ENCODE data around the gene CD70. TPM values are rescaled to one million over a fixed set of nuclear protein-coding genes. Genes with fewer than 3 reads are reported as not detected.

The CD70 gene
- total RNA-seq, 1 experiment from 2014 or later = 45.4 TPM

- no peak for DNase-seq (ENCODE audit: low read depth, low spot score)
- Histone ChIP-seq H3K9me3 (ENCODE audit: control insufficient read depth, insufficient read depth, low read depth, low read length) (no peaks in the 10 kb centered on the region), H3K4me3 (ENCODE audit: low read depth in 2 of 2, low read length in 2 of 2) (no peak overlapping the region), H3K27me3 (ENCODE audit: control insufficient read depth, insufficient read depth, low read length) (no peaks in the 10 kb centered on the region), H3K36me3 (ENCODE audit: control insufficient read depth, insufficient read depth, low read length) (no peaks in the 10 kb centered on the region), H3K27ac (ENCODE audit: low read length) (no peak overlapping the region), H3K4me1 (ENCODE audit: control insufficient read depth, insufficient read depth, low read length) (no peaks in the 10 kb centered on the region)
- ChIA-PET CTCF (no interaction called here), POLR2A (no interaction called here)
- intact Hi-C loops (cut with micrococcal nuclease; ENCODE audit: unreplicated experiment) (no loop called here), in situ Hi-C loops (cut with HindIII; ENCODE audit: low pct_unique_long_range_greater_than_20kb, low sequenced_read_pairs) (no loop called here)
- TF ChIP-seq SIN3A (IDR thresholded peaks at IDR 0.05; ENCODE audit: borderline replicate concordance, insufficient read depth, low read depth, low read length) = no peak
- TF ChIP-seq CTCF (IDR thresholded peaks at IDR 0.05) = no peak
- TF ChIP-seq POLR2AphosphoS5 (IDR thresholded peaks at IDR 0.05; ENCODE audit: low read depth, low read length) = no peak
- TF ChIP-seq TCF7L2 (IDR thresholded peaks at IDR 0.05; ENCODE audit: low read depth, low read length) = no peak
- TF ChIP-seq REST (IDR thresholded peaks at IDR 0.05; ENCODE audit: insufficient read depth in 1 of 2, low read depth in 2 of 2, low read length in 1 of 2) = no peak
- BruUV-seq (replicated peaks) = no TSS peak
- no peak for ATAC-seq
These were observed 14.0 kb downstream of the CD70 start for GRCh38 chr19:6576869-6577475.

- CTCF ChIA-PET = no interaction called here
- in situ Hi-C loops (cut with HindIII; ENCODE audit: low pct_unique_long_range_greater_than_20kb, low sequenced_read_pairs) = no loop called here
- BruUV-seq (replicated peaks) = no TSS peak
- no peak for DNase-seq (ENCODE audit: low read depth, low spot score)
- Histone ChIP-seq H3K4me3 (ENCODE audit: low read depth in 2 of 2, low read length in 2 of 2) (no peak overlapping the region), H3K27me3 (ENCODE audit: control insufficient read depth, insufficient read depth, low read length) (no peaks in the 10 kb centered on the region), H3K36me3 (ENCODE audit: control insufficient read depth, insufficient read depth, low read length) (no peaks in the 10 kb centered on the region), H3K27ac (ENCODE audit: low read length) (no peak overlapping the region), H3K4me1 (ENCODE audit: control insufficient read depth, insufficient read depth, low read length) (no peaks in the 10 kb centered on the region), H3K9me3 (ENCODE audit: control insufficient read depth, insufficient read depth, low read depth, low read length) (no peaks in the 10 kb centered on the region)
- intact Hi-C loops (cut with micrococcal nuclease; ENCODE audit: unreplicated experiment) = no loop called here
- POLR2A ChIA-PET = no interaction called here
- ATAC-seq = no peak
- no peak for TF ChIP-seq REST (IDR thresholded peaks at IDR 0.05; ENCODE audit: insufficient read depth in 1 of 2, low read depth in 2 of 2, low read length in 1 of 2)
- no peak for TF ChIP-seq SIN3A (IDR thresholded peaks at IDR 0.05; ENCODE audit: borderline replicate concordance, insufficient read depth, low read depth, low read length)
- TF ChIP-seq TCF7L2 (IDR thresholded peaks at IDR 0.05; ENCODE audit: low read depth, low read length) = no peak
- no peak for TF ChIP-seq POLR2AphosphoS5 (IDR thresholded peaks at IDR 0.05; ENCODE audit: low read depth, low read length)
- TF ChIP-seq CTCF (IDR thresholded peaks at IDR 0.05) = no peak
These were observed 17.6 kb downstream of the CD70 start for GRCh38 chr19:6573350-6573749.

Data from Panc1 (cell line).